Esophagus squamous epithelium (tissue), 5 donors: ENCODE data around the gene GP1BB. TPM values are rescaled to one million over a fixed set of nuclear protein-coding genes. Genes with fewer than 3 reads are reported as not detected.

Source experiments
- DNase-seq: peaks from one replicate; lab custom pipeline; 2025; lab: John Stamatoyannopoulos, UW
- H3K27ac ChIP-seq, 4 donors: fragments of 200-600 bp; sonication (generic); one replicate each; pipeline ENCODE4 v1.5.1; 2016 to 2019; ENCODE audit warnings: mild to moderate bottlenecking in 1 of 4
- H3K27me3 ChIP-seq, 4 donors: fragments of 200-600 bp; sonication (generic); 1 replicate in 3 of 4; 2 replicates in 1 of 4; pipeline versions ENCODE4 v1.5.1 to v1.6.0; 2017 to 2021; ENCODE audit warnings: antibody characterized with exemption in 1 of 4
- H3K36me3 ChIP-seq, 3 donors: fragments of 200-600 bp; sonication (generic); one replicate each; pipeline ENCODE4 v1.5.1; 2016 to 2019
- H3K4me1 ChIP-seq, 3 donors: fragments of 200-600 bp; sonication (generic); one replicate each; pipeline ENCODE4 v1.5.1; 2017 to 2019
- H3K4me3 ChIP-seq, 4 donors: fragments of 200-600 bp; sonication (generic); 1 replicate in 3 of 4; 2 replicates in 1 of 4; pipeline ENCODE4 v1.5.1; 2016 to 2019; ENCODE audit warnings: mild to moderate bottlenecking in 2 of 4, moderate library complexity in 1 of 4
- H3K9me3 ChIP-seq, 3 donors: fragments of 200-600 bp; sonication (generic); one replicate each; pipeline ENCODE4 v1.5.1; 2016 to 2019
- CTCF ChIP-seq, 6 experiments: fragments of 450-650 bp in 4 of 6; fragments of 200-600 bp in 2 of 6; sonication (generic) in 2 of 6; IDR thresholded peaks; one replicate each; pipeline ENCODE4 v1.5.1; 2016 to 2019; ENCODE audit warnings: antibody characterized with exemption in 6 of 6, mild to moderate bottlenecking in 4 of 6, moderate library complexity in 4 of 6
- POLR2A ChIP-seq, 4 donors: fragments of 450-650 bp; IDR thresholded peaks; one replicate each; pipeline ENCODE4 v1.6.1; 2017; ENCODE audit warnings: antibody characterized with exemption in 4 of 4, mild to moderate bottlenecking in 4 of 4, moderate library complexity in 3 of 4
- WGBS, 2 donors: methylation state at CpG; one replicate each; pipeline ENCODE4 v1.1.5; 2018; 5-methylcytosine and 5-hydroxymethylcytosine counted together
- intact Hi-C: fragments of 100-400 bp; cut with DNase I; formaldehyde crosslinking; loops from one replicate; pipeline ENCODE4 v1.15.0; 2022
- total RNA-seq, 4 donors: library from RNA; depleted of rRNA; stranded (reverse); fragments of >200 nt; gene quantifications; one replicate each; pipeline ENCODE4 v1.1.0, GENCODE V29; 2016
- donor health status: DM: yes; HTN: yes; CAD: no.

The GP1BB gene
- total RNA-seq, 4 donors from 2014 or later = 4.8 to 40.0 (median 9.7) TPM

GRCh38 chr22:19717181-19717580, 6.2 kb upstream of the GP1BB start:
- Histone ChIP-seq H3K4me3 (peak overlapping the region in 1 of 4 donors; percentile 84), H3K27ac (no peak overlapping the region), H3K27me3 (peaks cover 0 to 83% (median 0%) of the 10 kb centered on the region in 4 donors), H3K4me1 (peaks cover 25 to 67% (median 38%) of the 10 kb centered on the region in 3 donors), H3K36me3 (peaks cover 0 to 30% (median 0%) of the 10 kb centered on the region in 3 donors), H3K9me3 (no peaks in the 10 kb centered on the region)
- DNase-seq = no peak
- TF ChIP-seq POLR2A (IDR thresholded peaks at IDR 0.05) (no peak), CTCF (IDR thresholded peaks at IDR 0.05) (no peak)
- intact Hi-C loops = loop anchor here (5.0 kb wide), 1 partner anchor 40 kb away; no protein-coding TSS in a partner anchor
- 80% methylated on average over 2 of the region's 9 CpGs; no CpG with 5 or more reads in 1 of the 2 donors for WGBS, 2 donors

- DNase-seq = no peak
- Histone ChIP-seq H3K4me1 (peaks cover 27 to 67% (median 38%) of the 10 kb centered on the region in 3 donors), H3K36me3 (peaks cover 0 to 37% (median 0%) of the 10 kb centered on the region in 3 donors), H3K27me3 (peaks cover 0 to 90% (median 0%) of the 10 kb centered on the region in 4 donors), H3K4me3 (peak overlapping the region; percentile 46 to 84 (median 54)), H3K9me3 (no peaks in the 10 kb centered on the region), H3K27ac (peak overlapping the region in 3 of 4 donors; percentile 12 to 56 (median 50))
- TF ChIP-seq CTCF (IDR thresholded peaks at IDR 0.05) (peak; percentile 91 to 99 (median 97)), POLR2A (IDR thresholded peaks at IDR 0.05) (no peak)
- intact Hi-C loops = loop anchor here (5.0 kb wide), 1 partner anchor 41 kb away; no protein-coding TSS in a partner anchor
- WGBS, 2 donors = 17 to 52% methylated on average over 6 to 12 of the region's 96 CpGs
Measured at GRCh38 chr22:19717691-19718455, 5.5 kb upstream of the GP1BB start.

- H3K4me1 ChIP-seq = peaks cover 34 to 71% (median 44%) of the 10 kb centered on the region in 3 donors
- no peak for TF ChIP-seq CTCF (IDR thresholded peaks at IDR 0.05)
- no peak for TF ChIP-seq POLR2A (IDR thresholded peaks at IDR 0.05)
- H3K27ac ChIP-seq = peak overlapping the region in 3 of 4 donors; percentile 12 to 56 (median 50)
- H3K9me3 ChIP-seq = no peaks in the 10 kb centered on the region
- no CpG with 5 or more reads among the region's 70 CpGs for WGBS, 2 donors
- intact Hi-C loops = loop anchor here (5.0 kb wide), 1 partner anchor 41 kb away; no protein-coding TSS in a partner anchor
- DNase-seq = no peak
- peaks cover 0 to 42% (median 0%) of the 10 kb centered on the region in 3 donors for H3K36me3 ChIP-seq
- peak overlapping the region; percentile 46 to 84 (median 54) for H3K4me3 ChIP-seq
- H3K27me3 ChIP-seq = peaks cover 0 to 91% (median 0%) of the 10 kb centered on the region in 4 donors
Measured at GRCh38 chr22:19718456-19719049, 4.8 kb upstream of the GP1BB start.

GRCh38 chr22:19719050-19719482, 4.3 kb upstream of the GP1BB start:
- peak overlapping the region; percentile 46 to 84 (median 54) for H3K4me3 ChIP-seq
- peaks cover 0 to 42% (median 0%) of the 10 kb centered on the region in 3 donors for H3K36me3 ChIP-seq
- peak overlapping the region in 3 of 4 donors; percentile 12 to 56 (median 50) for H3K27ac ChIP-seq
- WGBS, 2 donors = 45 to 52% methylated on average over 3 of the region's 31 CpGs
- peaks cover 0 to 91% (median 0%) of the 10 kb centered on the region in 4 donors for H3K27me3 ChIP-seq
- TF ChIP-seq CTCF (IDR thresholded peaks at IDR 0.05) (no peak), POLR2A (IDR thresholded peaks at IDR 0.05) (no peak)
- DNase-seq = no peak
- H3K9me3 ChIP-seq = no peaks in the 10 kb centered on the region
- H3K4me1 ChIP-seq = peaks cover 34 to 71% (median 45%) of the 10 kb centered on the region in 3 donors
- intact Hi-C loops = loop anchor here (5.0 kb wide), 1 partner anchor 42 kb away; no protein-coding TSS in a partner anchor
